HEK293T (cell line): ENCODE data around the gene FIGNL2.

Experiments used
- CTCF ChIA-PET: fragments of 350-600 bp; formaldehyde crosslinking; extraction: SDS; loops from one replicate; lab custom pipeline; 2021; ENCODE audit warnings: antibody characterized with exemption, inconsistent platforms; lab: Yijun Ruan, JAX
- POLR2A ChIA-PET: fragments of 350-600 bp; formaldehyde crosslinking; extraction: SDS; loops from one replicate; lab custom pipeline; 2020; ENCODE audit warnings: antibody characterized with exemption, inconsistent platforms; lab: Yijun Ruan, JAX
- DNase-seq: peaks from one replicate; pipeline ENCODE4 v3.0.0; 2012; ENCODE audit warnings: mixed read lengths; ENCODE audit errors: extremely low spot score
- ARNT ChIP-seq: fragments of 450-650 bp; IDR thresholded peaks from 2 replicates; pipeline ENCODE4 v1.6.1; 2017; ENCODE audit warnings: mild to moderate bottlenecking
- BHLHE40 ChIP-seq: fragments of 450-650 bp; IDR thresholded peaks from 2 replicates; pipeline ENCODE4 v1.6.1; 2016; ENCODE audit warnings: mild to moderate bottlenecking, moderate library complexity, borderline replicate concordance
- CTBP1 ChIP-seq: fragments of 450-650 bp; IDR thresholded peaks from 2 replicates; pipeline ENCODE4 v1.6.1; 2016; ENCODE audit warnings: borderline replicate concordance
- ELF4 ChIP-seq: fragments of 450-650 bp; IDR thresholded peaks from 2 replicates; pipeline ENCODE4 v1.6.1; 2017; ENCODE audit warnings: antibody characterized with exemption
- FOXA1 ChIP-seq: fragments of 450-650 bp; IDR thresholded peaks from 2 replicates; pipeline ENCODE4 v1.6.1; 2016; ENCODE audit warnings: mild to moderate bottlenecking
- FOXK2 ChIP-seq: fragments of 450-650 bp; IDR thresholded peaks from 2 replicates; pipeline ENCODE4 v1.6.1; 2016; ENCODE audit warnings: mild to moderate bottlenecking
- FOXM1 ChIP-seq: fragments of 450-650 bp; IDR thresholded peaks from 2 replicates; pipeline ENCODE4 v1.6.1; 2017; ENCODE audit warnings: mild to moderate bottlenecking, borderline replicate concordance
- HDGF ChIP-seq: fragments of 450-650 bp; IDR thresholded peaks from 2 replicates; pipeline ENCODE4 v1.6.1; 2017; ENCODE audit warnings: antibody characterized with exemption, borderline replicate concordance
- L3MBTL2 ChIP-seq: fragments of 450-650 bp; conservative IDR thresholded peaks from 2 replicates; pipeline ENCODE4 v1.6.1; 2016; ENCODE audit warnings: mild to moderate bottlenecking
- LEF1 ChIP-seq: fragments of 450-650 bp; IDR thresholded peaks from 2 replicates; pipeline ENCODE4 v1.6.1; 2017; ENCODE audit warnings: mild to moderate bottlenecking, borderline replicate concordance
- NFRKB ChIP-seq: fragments of 450-650 bp; IDR thresholded peaks from 2 replicates; pipeline ENCODE4 v1.6.1; 2016; ENCODE audit warnings: mild to moderate bottlenecking, moderate library complexity
- PKNOX1 ChIP-seq: fragments of 450-650 bp; IDR thresholded peaks from 2 replicates; pipeline ENCODE4 v1.6.1; 2016
- SP1 ChIP-seq: fragments of 450-650 bp; IDR thresholded peaks from 2 replicates; pipeline ENCODE4 v1.6.1; 2017
- SUZ12 ChIP-seq: fragments of 450-650 bp; IDR thresholded peaks from 2 replicates; pipeline ENCODE4 v1.6.1; 2016; ENCODE audit warnings: mild to moderate bottlenecking
- TARDBP ChIP-seq: fragments of 450-650 bp; IDR thresholded peaks from 2 replicates; pipeline ENCODE4 v1.6.1; 2016
- ZNF384 ChIP-seq: fragments of 450-650 bp; IDR thresholded peaks from 2 replicates; pipeline ENCODE4 v1.6.1; 2016

FIGNL2 gene

GRCh38 chr12:51850081-51850964, 1.8 kb upstream of the FIGNL2 start:
- CTCF ChIA-PET, result interaction anchor here (1.0 kb wide), 1 partner anchor 13 kb away, joined by 3 read pairs; no protein-coding TSS in a partner anchor
- DNase-seq, result no peak
- TF ChIP-seq CTBP1 (no peak), PKNOX1 (no peak), HDGF (no peak), ELF4 (no peak), FOXA1 (no peak), L3MBTL2 (no peak), SP1 (no peak), ZNF384 (no peak), SUZ12 (no peak), BHLHE40 (no peak), LEF1 (no peak), FOXM1 (no peak), FOXK2 (no peak), NFRKB (no peak), ARNT (no peak), TARDBP (no peak)
- POLR2A ChIA-PET, result no interaction called here

- POLR2A ChIA-PET, result no interaction called here
- TF ChIP-seq CTBP1 (no peak), ZNF384 (no peak), SP1 (no peak), FOXK2 (no peak), PKNOX1 (no peak), HDGF (no peak), L3MBTL2 (no peak), FOXM1 (no peak), NFRKB (no peak), BHLHE40 (no peak), ELF4 (no peak), ARNT (no peak), FOXA1 (no peak), SUZ12 (no peak), LEF1 (no peak), TARDBP (no peak)
- CTCF ChIA-PET, result interaction anchor here (1.2 kb wide), 1 partner anchor 25 kb away, joined by 5 read pairs; no protein-coding TSS in a partner anchor
- peak; percentile 32 for DNase-seq
These were observed 570 bp upstream of the FIGNL2 start for GRCh38 chr12:51848841-51849735.

GRCh38 chr12:51847643-51848325, 734 bp downstream of the FIGNL2 start:
- DNase-seq, result peak; percentile 22
- POLR2A ChIA-PET, result no interaction called here

GRCh38 chr12:51846911-51847642, 1.4 kb downstream of the FIGNL2 start:
- ChIA-PET POLR2A (no interaction called here), CTCF (no interaction called here)
- peak; percentile 77 for DNase-seq
- TF ChIP-seq LEF1 (no peak), FOXA1 (no peak), HDGF (no peak), BHLHE40 (no peak), PKNOX1 (peak; percentile 63)

More at GRCh38 chr12:51847643-51848325, 734 bp downstream of the FIGNL2 start:
- TF ChIP-seq L3MBTL2, result no peak
- no peak for TF ChIP-seq ELF4
- no peak for TF ChIP-seq FOXK2
- TF ChIP-seq ZNF384, result no peak
- TF ChIP-seq FOXM1, result no peak
- no peak for TF ChIP-seq FOXA1
- TF ChIP-seq BHLHE40, result no peak
- no peak for TF ChIP-seq TARDBP
- no peak for TF ChIP-seq ARNT
- TF ChIP-seq NFRKB, result no peak
- CTCF ChIA-PET, result interaction anchor here (1.2 kb wide), 1 partner anchor 24 kb away, joined by 5 read pairs; no protein-coding TSS in a partner anchor

- CTCF ChIA-PET, result no interaction called here
- TF ChIP-seq ZNF384 (no peak), FOXK2 (no peak), LEF1 (no peak), BHLHE40 (no peak), HDGF (no peak), PKNOX1 (no peak), SP1 (no peak), CTBP1 (no peak), L3MBTL2 (no peak), SUZ12 (no peak), ELF4 (no peak), NFRKB (no peak), TARDBP (no peak), FOXM1 (no peak), ARNT (no peak)
- POLR2A ChIA-PET, result no interaction called here
- no peak for DNase-seq
These were observed 2.2 kb downstream of the FIGNL2 start for GRCh38 chr12:51846271-51846691.
